NCI-H1694 (cell line): ENCODE data around the gene SLC44A5.
A peak's percentile ranks its signal among the peaks of the same experiment; 100 is the strongest.
"Not testable (repeated sequence)": the region's sequence is repeated elsewhere in the genome, so short reads cannot be mapped to it uniquely, and the experiment has no call there.

ENCODE experiments used
- DNase-seq: peaks from one replicate; lab custom pipeline; 2025; lab: John Stamatoyannopoulos, UW

SLC44A5 gene

GRCh38 chr1:75611014-75611413 lies at the start of gene SLC44A5:
Gene SLC44A5 (minus strand): TSS chr1:75611114. CDS start chr1:75541447, 69,667 bp downstream.
- no peak for DNase-seq

- no peak for DNase-seq
Measured at GRCh38 chr1:75655931-75656330, 45.0 kb upstream of the SLC44A5 start.

GRCh38 chr1:75647183-75647582 lies 36.3 kb upstream of the SLC44A5 start:
- not testable (repeated sequence) for DNase-seq

- not testable (repeated sequence) for DNase-seq
Measured at GRCh38 chr1:75645153-75645552, 34.2 kb upstream of the SLC44A5 start.

- DNase-seq: no peak
Measured at GRCh38 chr1:75643460-75643859, 32.5 kb upstream of the SLC44A5 start.

- no peak for DNase-seq
Measured at GRCh38 chr1:75641325-75641724, 30.4 kb upstream of the SLC44A5 start.

GRCh38 chr1:75640137-75640536 lies 29.2 kb upstream of the SLC44A5 start:
- DNase-seq: no peak

GRCh38 chr1:75632350-75632949 lies 21.5 kb upstream of the SLC44A5 start:
- peak; percentile 64 for DNase-seq

- no peak for DNase-seq
Measured at GRCh38 chr1:75630998-75631397, 20.1 kb upstream of the SLC44A5 start.

GRCh38 chr1:75630004-75630594 lies 19.2 kb upstream of the SLC44A5 start:
- DNase-seq: no peak

GRCh38 chr1:75625795-75626194 lies 14.9 kb upstream of the SLC44A5 start:
- DNase-seq: no peak

- no peak for DNase-seq
Measured at GRCh38 chr1:75618382-75618781, 7.5 kb upstream of the SLC44A5 start.

- DNase-seq: no peak
Measured at GRCh38 chr1:75616436-75617433, 5.8 kb upstream of the SLC44A5 start.

GRCh38 chr1:75615613-75616435 lies 4.9 kb upstream of the SLC44A5 start:
- DNase-seq: no peak

- peak; percentile 77 for DNase-seq
Measured at GRCh38 chr1:75614399-75614756, 3.5 kb upstream of the SLC44A5 start.

GRCh38 chr1:75613916-75614315 lies 3.0 kb upstream of the SLC44A5 start:
- peak; percentile 76 for DNase-seq

- no peak for DNase-seq
Measured at GRCh38 chr1:75612976-75613375, 2.1 kb upstream of the SLC44A5 start.

- DNase-seq: no peak
Measured at GRCh38 chr1:75602486-75602885, 8.4 kb downstream of the SLC44A5 start.

- no peak for DNase-seq
Measured at GRCh38 chr1:75600781-75601180, 10.1 kb downstream of the SLC44A5 start.

- DNase-seq: no peak
Measured at GRCh38 chr1:75594327-75594726, 16.6 kb downstream of the SLC44A5 start.

GRCh38 chr1:75593457-75593856 lies 17.5 kb downstream of the SLC44A5 start:
- not testable (repeated sequence) for DNase-seq

GRCh38 chr1:75589637-75590036 lies 21.3 kb downstream of the SLC44A5 start:
- no peak for DNase-seq
